Measurements from ENCODE around the gene LILRB5. TPM values are rescaled to one million over a fixed set of nuclear protein-coding genes. Genes with fewer than 3 reads are reported as not detected.
"Not testable (repeated sequence)": the region's sequence is repeated elsewhere in the genome, so short reads cannot be mapped to it uniquely, and the experiment has no call there.

LILRB5 gene
- total RNA-seq, 2 experiments from 2014 or later, result 0.28 to 0.36 TPM

- no peak overlapping the region for H3K27ac Mint-ChIP-seq
- H3K4me3 Mint-ChIP-seq, result no peak overlapping the region
- H3K9me3 Mint-ChIP-seq, result no peaks in the 10 kb centered on the region
- POLR2A ChIA-PET, result interaction anchor here (0.7 to 3.7 kb wide), 4 partner anchors 8 to 94 kb away, joined by 3 to 21 read pairs (median 12); partner anchors contain the start of genes MBOAT7, PRPF31, RPS9 and TFPT
- peaks cover 43% of the 10 kb centered on the region for H3K36me3 Mint-ChIP-seq
- no peak for ATAC-seq (ENCODE audit: low read depth)
- DNase-seq, result no peak
- peaks cover 4% of the 10 kb centered on the region for H3K27me3 Mint-ChIP-seq
- peaks cover 58% of the 10 kb centered on the region for H3K4me1 Mint-ChIP-seq
These were observed 47.8 kb downstream of the LILRB5 start for GRCh38 chr19:54209058-54209810.

DNA sequence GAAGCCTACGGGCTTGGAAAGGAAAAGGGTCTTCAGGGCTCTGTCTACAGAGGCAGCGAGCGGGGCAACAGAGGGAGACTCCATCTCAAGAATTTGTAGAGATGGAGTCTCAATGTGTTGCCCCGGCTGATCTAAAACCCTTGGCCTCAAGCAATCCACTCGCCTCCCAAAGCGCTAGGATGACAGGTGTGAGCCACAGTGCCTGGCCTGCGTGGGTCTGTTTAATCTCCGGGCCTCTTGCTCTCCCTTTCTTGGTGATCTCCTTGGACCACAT, 48.4 kb downstream of the LILRB5 start:
- no peak overlapping the region for H3K27ac Mint-ChIP-seq
- peaks cover 60% of the 10 kb centered on the region for H3K4me1 Mint-ChIP-seq
- H3K9me3 Mint-ChIP-seq, result no peaks in the 10 kb centered on the region
- peaks cover 4% of the 10 kb centered on the region for H3K27me3 Mint-ChIP-seq
- no peak overlapping the region for H3K4me3 Mint-ChIP-seq
- peaks cover 42% of the 10 kb centered on the region for H3K36me3 Mint-ChIP-seq
- POLR2A ChIA-PET, result interaction anchor here (0.7 to 3.7 kb wide), 4 partner anchors 8 to 93 kb away, joined by 3 to 21 read pairs (median 12); partner anchors contain the start of genes MBOAT7, PRPF31, RPS9 and TFPT
- DNase-seq (no peak), ATAC-seq (ENCODE audit: low read depth) (no peak)

- ATAC-seq (ENCODE audit: low read depth) (no peak), DNase-seq (no peak)
- H3K27me3 Mint-ChIP-seq, result peaks cover 4% of the 10 kb centered on the region
- H3K4me3 Mint-ChIP-seq, result peak overlapping the region; percentile 41
- peak overlapping the region; percentile 19 for H3K27ac Mint-ChIP-seq
- peaks cover 41% of the 10 kb centered on the region for H3K36me3 Mint-ChIP-seq
- peaks cover 63% of the 10 kb centered on the region for H3K4me1 Mint-ChIP-seq
- no peaks in the 10 kb centered on the region for H3K9me3 Mint-ChIP-seq
- POLR2A ChIA-PET, result interaction anchor here (0.7 to 3.7 kb wide), 4 partner anchors 16 to 93 kb away, joined by 3 to 18 read pairs (median 5); partner anchors contain the start of genes LENG1, MBOAT7, PRPF31 and TFPT
These were observed 48.9 kb downstream of the LILRB5 start for GRCh38 chr19:54207983-54208783.

GRCh38 chr19:54207676-54207982, 49.4 kb downstream of the LILRB5 start:
- POLR2A ChIA-PET, result interaction anchor here (0.9 to 1.2 kb wide), 2 partner anchors 18 to 48 kb away, joined by 3 to 7 read pairs; partner anchors contain the start of genes LENG1 and MBOAT7
- H3K27ac Mint-ChIP-seq, result peak overlapping the region; percentile 19
- H3K4me3 Mint-ChIP-seq, result peak overlapping the region; percentile 41
- no peaks in the 10 kb centered on the region for H3K9me3 Mint-ChIP-seq
- H3K27me3 Mint-ChIP-seq, result peaks cover 4% of the 10 kb centered on the region
- DNase-seq (no peak), ATAC-seq (ENCODE audit: low read depth) (no peak)
- H3K36me3 Mint-ChIP-seq, result peaks cover 42% of the 10 kb centered on the region
- peaks cover 69% of the 10 kb centered on the region for H3K4me1 Mint-ChIP-seq

DNA sequence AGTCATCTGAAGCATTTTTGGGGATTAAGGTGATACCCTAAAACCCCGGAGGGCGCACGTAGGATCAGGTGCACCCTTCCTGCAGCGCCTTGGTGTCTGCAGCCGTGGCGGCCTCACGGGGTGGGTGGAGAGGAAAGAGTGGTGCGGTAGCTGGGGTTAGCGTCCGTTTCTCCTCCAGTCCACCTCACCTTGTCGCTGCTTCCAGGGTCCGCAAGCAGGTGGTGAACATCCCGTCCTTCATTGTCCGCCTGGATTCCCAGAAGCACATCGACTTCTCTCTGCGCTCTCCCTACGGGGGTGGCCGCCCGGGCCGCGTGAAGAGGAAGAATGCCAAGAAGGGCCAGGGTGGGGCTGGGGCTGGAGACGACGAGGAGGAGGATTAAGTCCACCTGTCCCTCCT, 49.9 kb downstream of the LILRB5 start:
- H3K27ac Mint-ChIP-seq; ATAC-seq (ENCODE audit: low read depth); H3K9me3 Mint-ChIP-seq; H3K27me3 Mint-ChIP-seq; POLR2A ChIA-PET; DNase-seq: not testable (repeated sequence)
- Mint-ChIP-seq H3K36me3 (peaks cover 46% of the 10 kb centered on the region), H3K4me3 (peak overlapping the region; percentile 41), H3K4me1 (peaks cover 73% of the 10 kb centered on the region)

- POLR2A ChIA-PET, result interaction anchor here (0.7 to 2.6 kb wide), 2 partner anchors 15 to 18 kb away, joined by 3 to 8 read pairs; partner anchors contain the start of gene MBOAT7
- ATAC-seq (ENCODE audit: low read depth), result no peak
- Mint-ChIP-seq H3K4me3 (no peak overlapping the region), H3K27me3 (peaks cover 4% of the 10 kb centered on the region), H3K4me1 (peaks cover 75% of the 10 kb centered on the region), H3K9me3 (no peaks in the 10 kb centered on the region), H3K27ac (no peak overlapping the region), H3K36me3 (peaks cover 49% of the 10 kb centered on the region)
- DNase-seq, result no peak
These were observed 50.3 kb downstream of the LILRB5 start for GRCh38 chr19:54206831-54207177.

DNA sequence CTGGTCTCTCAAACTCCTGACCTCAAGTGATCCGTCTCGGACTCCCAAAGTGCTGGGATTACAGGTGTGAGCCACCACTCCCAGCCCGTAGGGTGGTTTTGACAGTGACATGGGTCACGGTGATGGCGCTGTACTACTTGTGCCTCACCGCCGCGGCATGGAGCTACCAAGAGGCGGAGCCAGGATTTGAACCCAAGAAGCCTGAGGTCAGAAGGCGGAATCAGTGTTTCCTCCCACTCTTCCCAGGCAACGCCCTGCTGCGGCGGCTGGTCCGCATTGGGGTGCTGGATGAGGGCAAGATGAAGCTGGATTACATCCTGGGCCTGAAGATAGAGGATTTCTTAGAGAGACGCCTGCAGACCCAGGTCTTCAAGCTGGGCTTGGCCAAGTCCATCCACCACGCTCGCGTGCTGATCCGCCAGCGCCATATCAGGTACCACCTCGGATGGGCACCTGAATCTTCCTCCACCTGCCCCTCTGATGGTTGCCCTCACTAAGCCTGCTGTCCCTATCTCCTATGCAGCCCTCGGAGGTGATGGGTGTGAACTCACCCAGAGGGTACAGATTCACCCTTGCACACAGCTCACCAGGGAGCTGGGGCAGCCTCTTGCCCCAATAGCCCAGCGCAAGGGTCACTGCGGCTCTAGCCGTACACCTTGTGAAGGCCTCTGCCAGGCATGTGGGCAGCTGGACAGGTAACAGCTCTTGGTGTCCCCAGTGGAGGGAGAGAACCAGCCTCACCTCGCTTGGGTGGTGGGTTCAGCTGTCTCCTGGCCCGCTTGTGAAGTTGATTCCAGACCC, 50.8 kb downstream of the LILRB5 start:
- DNase-seq (no peak), ATAC-seq (ENCODE audit: low read depth) (no peak)
- Mint-ChIP-seq H3K36me3 (peaks cover 53% of the 10 kb centered on the region), H3K27me3 (peaks cover 4% of the 10 kb centered on the region), H3K9me3 (no peaks in the 10 kb centered on the region), H3K4me3 (no peak overlapping the region), H3K27ac (no peak overlapping the region), H3K4me1 (peaks cover 76% of the 10 kb centered on the region)
- POLR2A ChIA-PET, result interaction anchor here (0.7 to 2.6 kb wide), 3 partner anchors 14 to 18 kb away, joined by 3 to 8 read pairs (median 4); partner anchors contain the start of gene MBOAT7

GRCh38 chr19:54204767-54205468, 52.2 kb downstream of the LILRB5 start:
- no peak for DNase-seq
- H3K36me3 Mint-ChIP-seq, result peaks cover 46% of the 10 kb centered on the region
- POLR2A ChIA-PET, result interaction anchor here (1.2 to 2.6 kb wide), 2 partner anchors 13 to 17 kb away, joined by 4 to 8 read pairs; no protein-coding TSS in a partner anchor
- ATAC-seq (ENCODE audit: low read depth), result no peak
- H3K9me3 Mint-ChIP-seq, result no peaks in the 10 kb centered on the region
- no peak overlapping the region for H3K27ac Mint-ChIP-seq
- H3K27me3 Mint-ChIP-seq, result no peaks in the 10 kb centered on the region
- H3K4me3 Mint-ChIP-seq, result no peak overlapping the region
- H3K4me1 Mint-ChIP-seq, result peaks cover 65% of the 10 kb centered on the region

GRCh38 chr19:54203151-54203611, 53.9 kb downstream of the LILRB5 start:
- Mint-ChIP-seq H3K9me3 (no peaks in the 10 kb centered on the region), H3K4me3 (peak overlapping the region; percentile 100), H3K27me3 (no peaks in the 10 kb centered on the region), H3K36me3 (peaks cover 41% of the 10 kb centered on the region), H3K27ac (peak overlapping the region; percentile 54), H3K4me1 (peaks cover 59% of the 10 kb centered on the region)
- POLR2A ChIA-PET, result interaction anchor here (5.7 kb wide), 1 partner anchor 14 kb away, joined by 106 read pairs; the partner anchor contains the start of genes MBOAT7 and TSEN34
- no peak for DNase-seq
- no peak for ATAC-seq (ENCODE audit: low read depth)

DNA sequence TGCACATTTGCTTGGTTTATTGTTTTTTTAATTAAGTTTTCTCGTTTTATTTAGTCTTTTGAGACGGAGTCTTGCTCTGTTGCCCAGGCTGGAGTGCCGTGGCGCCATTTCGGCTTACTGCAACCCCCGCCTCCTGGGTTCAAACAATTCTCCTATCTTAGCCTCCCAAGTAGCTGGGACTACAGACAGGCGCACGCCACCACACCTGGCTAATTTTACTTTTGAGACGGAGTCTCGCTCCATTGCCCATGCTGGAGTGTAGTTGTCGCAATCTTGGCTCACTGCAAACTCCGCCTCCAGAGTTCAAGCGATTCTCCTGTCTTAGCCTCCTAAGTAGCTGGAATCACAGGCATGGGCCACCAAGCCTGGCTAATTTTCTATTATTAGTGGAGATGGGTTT, 55.1 kb downstream of the LILRB5 start:
- H3K36me3 Mint-ChIP-seq, result peaks cover 33% of the 10 kb centered on the region
- ATAC-seq (ENCODE audit: low read depth) (no peak), DNase-seq (no peak)
- H3K27me3 Mint-ChIP-seq, result no peaks in the 10 kb centered on the region
- no peaks in the 10 kb centered on the region for H3K9me3 Mint-ChIP-seq
- POLR2A ChIA-PET, result interaction anchor here (2.8 to 5.7 kb wide), 3 partner anchors 8 to 42 kb away, joined by 17 to 106 read pairs (median 21); partner anchors contain the start of genes LENG1, MBOAT7 and TSEN34
- H3K4me3 Mint-ChIP-seq, result peak overlapping the region; percentile 100
- H3K4me1 Mint-ChIP-seq, result peaks cover 47% of the 10 kb centered on the region
- peak overlapping the region; percentile 100 for H3K27ac Mint-ChIP-seq

DNA sequence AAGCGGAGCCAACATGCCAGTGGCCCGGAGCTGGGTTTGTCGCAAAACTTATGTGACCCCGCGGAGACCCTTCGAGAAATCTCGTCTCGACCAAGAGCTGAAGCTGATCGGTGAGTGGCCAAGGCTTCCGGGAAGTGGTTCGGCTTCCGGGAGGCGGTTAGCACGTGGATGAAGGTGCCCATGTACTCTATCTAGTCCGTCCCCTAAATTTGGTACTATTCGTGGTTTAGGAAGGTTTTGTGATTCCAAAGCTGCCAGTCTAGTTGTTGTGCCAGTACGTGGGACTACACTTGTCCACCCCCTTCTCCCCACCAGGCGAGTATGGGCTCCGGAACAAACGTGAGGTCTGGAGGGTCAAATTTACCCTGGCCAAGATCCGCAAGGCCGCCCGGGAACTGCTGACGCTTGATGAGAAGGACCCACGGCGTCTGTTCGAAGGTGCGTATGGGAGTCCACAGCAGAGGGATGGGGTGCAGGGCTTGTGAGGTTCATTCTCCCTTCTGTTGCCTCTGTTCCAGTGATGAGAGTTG, 55.8 kb downstream of the LILRB5 start:
- DNase-seq, result no peak
- H3K4me1 Mint-ChIP-seq, result peaks cover 40% of the 10 kb centered on the region
- POLR2A ChIA-PET, result interaction anchor here (0.7 to 5.7 kb wide), 11 partner anchors 9 to 772 kb away, joined by 3 to 106 read pairs (median 8); partner anchors contain the start of genes CNOT3, LENG1, LENG8 and MBOAT7

More for the DNA sequence above, 55.8 kb downstream of the LILRB5 start:
- H3K27me3 Mint-ChIP-seq, result no peaks in the 10 kb centered on the region
- no peak for ATAC-seq (ENCODE audit: low read depth)
- peak overlapping the region; percentile 100 for H3K4me3 Mint-ChIP-seq
- H3K27ac Mint-ChIP-seq, result peak overlapping the region; percentile 100
- H3K36me3 Mint-ChIP-seq, result peaks cover 28% of the 10 kb centered on the region
- H3K9me3 Mint-ChIP-seq, result no peaks in the 10 kb centered on the region

Data from activated naive CD8-positive, alpha-beta T cell treated with anti-CD3 and anti-CD28 coated beads, Interleukin-2, amount 10 ng/mL, durations not matched to agents 7 days and 5 days (primary cell).